ENCODE results near the gene HYAL2. TPM values are rescaled to one million over a fixed set of nuclear protein-coding genes. Genes with fewer than 3 reads are reported as not detected.

The HYAL2 gene
- total RNA-seq, 2 experiments from 2014 or later, result 7.7 to 19.7 TPM

GRCh38 chr3:50318615-50319014 is 3.9 kb downstream of the HYAL2 start:
- Histone ChIP-seq H3K79me2 (ENCODE audit: insufficient read depth, low read depth, low read length) (no peaks in the 10 kb centered on the region), H3K9me3 (ENCODE audit: low read length) (no peaks in the 10 kb centered on the region), H3K4me1 (ENCODE audit: insufficient read depth, low read length, poor library complexity, severe bottlenecking) (peaks cover 49% of the 10 kb centered on the region), H3K4me2 (ENCODE audit: low read length) (peak overlapping the region; percentile 46), H3K9me2 (ENCODE audit: insufficient read depth, low read length) (no peaks in the 10 kb centered on the region), H4K20me1 (ENCODE audit: insufficient read depth, low read length) (no peaks in the 10 kb centered on the region), H3K4me3 (ENCODE audit: low read depth, low read length, poor library complexity, severe bottlenecking) (peak overlapping the region; percentile 23), H3K27ac (ENCODE audit: low read depth, low read length, poor library complexity, severe bottlenecking) (peak overlapping the region; percentile 18), H2AFZ (ENCODE audit: low read length) (no peak overlapping the region), H3K36me3 (ENCODE audit: insufficient read depth, low read length) (0 out of 2 replicates have a peak, but pooled peaks cover 6% of the 10 kb centered on the region)
- ChIA-PET CTCF (ENCODE audit: unreplicated experiment) (interaction anchor here (1.1 kb wide), 1 partner anchor 14 kb away, joined by 3 read pairs; no protein-coding TSS in a partner anchor), POLR2A (interaction anchor here (1.1 to 1.6 kb wide), 2 partner anchors 18 to 19 kb away, joined by 4 to 8 read pairs; partner anchors contain the start of genes HYAL3 and NAA80)
- BruUV-seq (replicated peaks), result no TSS peak
- TF ChIP-seq, protein P1, sequence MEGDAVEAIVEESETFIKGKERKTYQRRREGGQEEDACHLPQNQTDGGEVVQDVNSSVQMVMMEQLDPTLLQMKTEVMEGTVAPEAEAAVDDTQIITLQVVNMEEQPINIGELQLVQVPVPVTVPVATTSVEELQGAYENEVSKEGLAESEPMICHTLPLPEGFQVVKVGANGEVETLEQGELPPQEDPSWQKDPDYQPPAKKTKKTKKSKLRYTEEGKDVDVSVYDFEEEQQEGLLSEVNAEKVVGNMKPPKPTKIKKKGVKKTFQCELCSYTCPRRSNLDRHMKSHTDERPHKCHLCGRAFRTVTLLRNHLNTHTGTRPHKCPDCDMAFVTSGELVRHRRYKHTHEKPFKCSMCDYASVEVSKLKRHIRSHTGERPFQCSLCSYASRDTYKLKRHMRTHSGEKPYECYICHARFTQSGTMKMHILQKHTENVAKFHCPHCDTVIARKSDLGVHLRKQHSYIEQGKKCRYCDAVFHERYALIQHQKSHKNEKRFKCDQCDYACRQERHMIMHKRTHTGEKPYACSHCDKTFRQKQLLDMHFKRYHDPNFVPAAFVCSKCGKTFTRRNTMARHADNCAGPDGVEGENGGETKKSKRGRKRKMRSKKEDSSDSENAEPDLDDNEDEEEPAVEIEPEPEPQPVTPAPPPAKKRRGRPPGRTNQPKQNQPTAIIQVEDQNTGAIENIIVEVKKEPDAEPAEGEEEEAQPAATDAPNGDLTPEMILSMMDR (conservative IDR thresholded peaks at IDR 0.05; ENCODE audit: low read length), result no peak
- no peak for TF ChIP-seq EZH2phosphoT487 (IDR thresholded peaks at IDR 0.05; ENCODE audit: borderline replicate concordance, low read depth, low read length)
- intact Hi-C loops (cut with micrococcal nuclease; ENCODE audit: unreplicated experiment), result no loop called here
- DNase-seq (ENCODE audit: low spot score), result no peak

GRCh38 chr3:50318163-50318562 is 4.4 kb downstream of the HYAL2 start:
- no peaks in the 10 kb centered on the region for H3K9me3 ChIP-seq (ENCODE audit: low read length)
- BruUV-seq (replicated peaks), result no TSS peak
- H3K4me2 ChIP-seq (ENCODE audit: low read length), result peak overlapping the region; percentile 46
- H3K27ac ChIP-seq (ENCODE audit: low read depth, low read length, poor library complexity, severe bottlenecking), result peak overlapping the region; percentile 18
- POLR2A ChIA-PET, result interaction anchor here (1.6 kb wide), 2 partner anchors 10 to 19 kb away, joined by 4 to 8 read pairs; partner anchors contain the start of genes HYAL3, NAA80 and TUSC2
- no peak for TF ChIP-seq EZH2phosphoT487 (IDR thresholded peaks at IDR 0.05; ENCODE audit: borderline replicate concordance, low read depth, low read length)
- TF ChIP-seq, protein P1 (conservative IDR thresholded peaks at IDR 0.05; ENCODE audit: low read length), result no peak
- H3K4me3 ChIP-seq (ENCODE audit: low read depth, low read length, poor library complexity, severe bottlenecking), result peak overlapping the region; percentile 23
- DNase-seq (ENCODE audit: low spot score), result peak; percentile 66
- CTCF ChIA-PET (ENCODE audit: unreplicated experiment), result interaction anchor here (1.1 kb wide), 1 partner anchor 15 kb away, joined by 3 read pairs; no protein-coding TSS in a partner anchor
- H4K20me1 ChIP-seq (ENCODE audit: insufficient read depth, low read length), result no peaks in the 10 kb centered on the region
- intact Hi-C loops (cut with micrococcal nuclease; ENCODE audit: unreplicated experiment), result no loop called here
- peaks cover 49% of the 10 kb centered on the region for H3K4me1 ChIP-seq (ENCODE audit: insufficient read depth, low read length, poor library complexity, severe bottlenecking)
- H2AFZ ChIP-seq (ENCODE audit: low read length), result no peak overlapping the region
- 0 out of 2 replicates have a peak, but pooled peaks cover 6% of the 10 kb centered on the region for H3K36me3 ChIP-seq (ENCODE audit: insufficient read depth, low read length)
- H3K9me2 ChIP-seq (ENCODE audit: insufficient read depth, low read length), result no peaks in the 10 kb centered on the region
- H3K79me2 ChIP-seq (ENCODE audit: insufficient read depth, low read depth, low read length), result no peaks in the 10 kb centered on the region

DNA sequence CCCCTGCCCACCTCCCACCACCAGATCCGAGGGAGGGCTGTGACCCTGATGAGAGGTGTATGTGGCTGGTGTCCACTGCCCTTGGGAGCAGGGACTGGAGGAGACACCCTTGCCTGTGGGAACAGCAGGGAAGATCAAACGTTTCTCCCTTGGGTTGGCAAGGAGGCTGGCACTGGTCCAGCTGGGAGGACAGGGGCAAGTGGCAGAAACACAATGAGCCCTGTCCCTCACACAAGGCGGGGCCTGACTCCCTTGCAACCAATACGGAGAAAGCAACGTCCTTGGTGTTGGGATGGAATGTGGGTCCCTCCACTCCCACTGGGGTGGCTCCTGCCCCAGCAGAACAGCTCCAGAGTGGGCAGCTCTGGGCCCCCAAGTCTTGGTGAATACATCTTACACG is 5.2 kb downstream of the HYAL2 start:
- ChIA-PET POLR2A (interaction anchor here (1.6 kb wide), 2 partner anchors 11 to 18 kb away, joined by 4 to 8 read pairs; partner anchors contain the start of genes HYAL3, NAA80 and TUSC2), CTCF (ENCODE audit: unreplicated experiment) (interaction anchor here (1.1 kb wide), 1 partner anchor 16 kb away, joined by 3 read pairs; no protein-coding TSS in a partner anchor)
- peaks cover 47% of the 10 kb centered on the region for H3K4me1 ChIP-seq (ENCODE audit: insufficient read depth, low read length, poor library complexity, severe bottlenecking)
- H3K27ac ChIP-seq (ENCODE audit: low read depth, low read length, poor library complexity, severe bottlenecking), result no peak overlapping the region
- 0 out of 2 replicates have a peak, but pooled peaks cover 6% of the 10 kb centered on the region for H3K36me3 ChIP-seq (ENCODE audit: insufficient read depth, low read length)
- no peaks in the 10 kb centered on the region for H3K9me2 ChIP-seq (ENCODE audit: insufficient read depth, low read length)
- no TSS peak for BruUV-seq (replicated peaks)
- DNase-seq (ENCODE audit: low spot score), result no peak
- no peak overlapping the region for H3K4me3 ChIP-seq (ENCODE audit: low read depth, low read length, poor library complexity, severe bottlenecking)
- H4K20me1 ChIP-seq (ENCODE audit: insufficient read depth, low read length), result no peaks in the 10 kb centered on the region
- TF ChIP-seq, protein P1 (conservative IDR thresholded peaks at IDR 0.05; ENCODE audit: low read length), result no peak
- TF ChIP-seq EZH2phosphoT487 (IDR thresholded peaks at IDR 0.05; ENCODE audit: borderline replicate concordance, low read depth, low read length), result no peak
- no peaks in the 10 kb centered on the region for H3K79me2 ChIP-seq (ENCODE audit: insufficient read depth, low read depth, low read length)
- no peak overlapping the region for H2AFZ ChIP-seq (ENCODE audit: low read length)
- H3K4me2 ChIP-seq (ENCODE audit: low read length), result peak overlapping the region; percentile 46; the same call in 1 of the 2 replicates
- H3K9me3 ChIP-seq (ENCODE audit: low read length), result no peaks in the 10 kb centered on the region
- intact Hi-C loops (cut with micrococcal nuclease; ENCODE audit: unreplicated experiment), result no loop called here
